ENCODE results near the gene FBLN2. TPM values are rescaled to one million over a fixed set of nuclear protein-coding genes. Genes with fewer than 3 reads are reported as not detected.
A peak's percentile ranks its signal among the peaks of the same experiment; 100 is the strongest.

The FBLN2 gene
- total and polyA plus RNA-seq, 2 of the 4 experiments (the other 2 are of a cell fraction), result 11.8 to 60.8 TPM

- WGBS, 2 experiments (ENCODE audit: extremely low coverage in 2 of 2, insufficient read length in 1 of 2), result 90% methylated on average over 6 of the region's 14 CpGs; no CpG with 5 or more reads in 1 of the 2 experiments
- Histone ChIP-seq H2AK5ac (ENCODE audit: low read depth, low read length) (no peak overlapping the region), H4K5ac (ENCODE audit: low read depth, low read length) (no peak overlapping the region), H3K14ac (replicated peaks; ENCODE audit: low read depth, low read length) (no peak overlapping the region), H3K4me3 (ENCODE audit: insufficient read depth, low read depth, low read length) (no peak overlapping the region), H3K27me3 (ENCODE audit: control insufficient read depth, insufficient read depth, low read length) (no peaks in the 10 kb centered on the region), H2BK15ac (ENCODE audit: low read depth, low read length) (no peak overlapping the region), H3K9me3 (ENCODE audit: control insufficient read depth, insufficient read depth, low read length) (no peaks in the 10 kb centered on the region), H4K20me1 (ENCODE audit: insufficient read depth, low read length) (no peaks in the 10 kb centered on the region), H3K4ac (ENCODE audit: low read depth, low read length) (no peak overlapping the region), H2AFZ (replicated peaks; ENCODE audit: low read length, poor library complexity) (peak overlapping the region; percentile 41), H3K9me1 (ENCODE audit: insufficient read depth, low read length) (no peaks in the 10 kb centered on the region), H2BK20ac (ENCODE audit: low read depth, low read length) (no peak overlapping the region), H3K36me3 (ENCODE audit: control insufficient read depth, insufficient read depth, low read length) (no peaks in the 10 kb centered on the region), H3K4me2 (ENCODE audit: low read depth, low read length) (no peak overlapping the region), H4K91ac (ENCODE audit: insufficient read depth, low read depth, low read length) (no peak overlapping the region), H2BK120ac (ENCODE audit: low read depth, low read length) (no peak overlapping the region), H3K4me1 (ENCODE audit: control insufficient read depth, insufficient read depth, low read length) (0 out of 2 replicates have a peak, but pooled peaks cover 1% of the 10 kb centered on the region), H2AK9ac (replicated peaks; ENCODE audit: low read depth, low read length, poor library complexity) (no peak overlapping the region), H3K56ac (ENCODE audit: extremely low read depth, insufficient read depth, low read length) (no peak overlapping the region), H4K8ac (ENCODE audit: low read depth in 2 of 2, low read length in 2 of 2) (no peak overlapping the region), H3K79me1 (ENCODE audit: low read depth in 1 of 2, low read length in 2 of 2) (no peaks in the 10 kb centered on the region), H3K18ac (ENCODE audit: low read depth, low read length) (no peak overlapping the region), H3K9ac (ENCODE audit: low read depth, low read length) (no peak overlapping the region), H3K23ac (ENCODE audit: low read depth, low read length) (no peak overlapping the region), H3K27ac (ENCODE audit: insufficient read depth, low read length) (no peak overlapping the region), H2BK5ac (ENCODE audit: low read depth, low read length, poor library complexity, severe bottlenecking) (no peak overlapping the region)
- TF ChIP-seq NFE2L2 (IDR thresholded peaks at IDR 0.05; ENCODE audit: low read depth, low read length) (no peak), MXI1 (IDR thresholded peaks at IDR 0.05; ENCODE audit: borderline replicate concordance, low read depth, low read length) (no peak), MAZ (IDR thresholded peaks at IDR 0.05; ENCODE audit: borderline replicate concordance, low read depth, low read length) (no peak), FOS (IDR thresholded peaks at IDR 0.05; ENCODE audit: low read depth, low read length) (no peak), ELK1 (IDR thresholded peaks at IDR 0.05; ENCODE audit: borderline replicate concordance, low read depth, low read length) (no peak), RAD21 (IDR thresholded peaks at IDR 0.05; ENCODE audit: low read length) (no peak)
- dilution Hi-C loops (cut with HindIII; ENCODE audit: low sequenced_read_pairs, unreplicated experiment) (no loop called here), in situ Hi-C loops (cut with MboI; ENCODE audit: low sequenced_read_pairs) (no loop called here), intact Hi-C loops (cut with micrococcal nuclease) (loop anchor here (1.0 to 10.0 kb wide), 2 partner anchors 23 to 67 kb away; no protein-coding TSS in a partner anchor)
- BruUV-seq (replicated peaks), result no TSS peak
- ChIA-PET CTCF (no interaction called here), POLR2A (ENCODE audit: unreplicated experiment) (no interaction called here)
- ATAC-seq (ENCODE audit: low read depth), result no peak
- no peak for DNase-seq
Observed at GRCh38 chr3:13577181-13578121, 28.5 kb downstream of the FBLN2 start.

Data from IMR-90 (cell line).